Suprapubic skin (tissue), 4 donors: ENCODE data around the gene KHDRBS2. TPM values are rescaled to one million over a fixed set of nuclear protein-coding genes. Genes with fewer than 3 reads are reported as not detected.

Experiments used
- DNase-seq, 2 donors: peaks; one replicate each; pipeline ENCODE4 v3.0.0-alpha.2; 2019; ENCODE audit warnings: low spot score in 2 of 2
- H3K27ac ChIP-seq: fragments of 200-600 bp; sonication (generic); one replicate; pipeline ENCODE4 v1.5.1; 2019
- H3K27me3 ChIP-seq: fragments of 200-600 bp; sonication (generic); one replicate; pipeline ENCODE4 v1.5.1; 2019
- H3K36me3 ChIP-seq: fragments of 200-600 bp; sonication (generic); one replicate; pipeline ENCODE4 v1.5.1; 2019
- H3K4me1 ChIP-seq: fragments of 200-600 bp; sonication (generic); one replicate; pipeline ENCODE4 v1.5.1; 2019
- H3K4me3 ChIP-seq: fragments of 200-600 bp; sonication (generic); one replicate; pipeline ENCODE4 v1.5.1; 2019; ENCODE audit warnings: mild to moderate bottlenecking
- H3K9me3 ChIP-seq: fragments of 200-600 bp; sonication (generic); one replicate; pipeline ENCODE4 v1.5.1; 2019
- CTCF ChIP-seq, 2 donors: fragments of 200-600 bp in 1 of 2; fragments of 450-650 bp in 1 of 2; sonication (generic) in 1 of 2; IDR thresholded peaks; one replicate each; pipeline ENCODE4 v1.5.1; 2016 to 2019; ENCODE audit warnings: antibody characterized with exemption in 2 of 2, mild to moderate bottlenecking in 1 of 2, moderate library complexity in 1 of 2
- EP300 ChIP-seq: sonication (generic); formaldehyde crosslinking; IDR thresholded peaks from one replicate; pipeline ENCODE4 v1.6.1; 2017; ENCODE audit warnings: antibody characterized with exemption
- POLR2A ChIP-seq, 2 donors: fragments of 450-650 bp; IDR thresholded peaks; one replicate each; pipeline ENCODE4 v1.6.1; 2017; ENCODE audit warnings: antibody characterized with exemption in 2 of 2, mild to moderate bottlenecking in 2 of 2, moderate library complexity in 2 of 2
- POLR2AphosphoS5 ChIP-seq, 3 donors: sonication (generic); formaldehyde crosslinking; IDR thresholded peaks; one replicate each; pipeline ENCODE4 v1.6.1; 2017; ENCODE audit warnings: antibody characterized with exemption in 3 of 3
- WGBS: methylation state at CpG from one replicate; pipeline ENCODE4 v1.1.5; 2018; 5-methylcytosine and 5-hydroxymethylcytosine counted together
- total RNA-seq, 4 donors: library from RNA; depleted of rRNA; stranded (reverse); fragments of >200 nt; gene quantifications; one replicate each; pipeline ENCODE4 v1.1.0, GENCODE V29; 2016

The KHDRBS2 gene
- total RNA-seq, 4 donors from 2014 or later: not detected

GRCh38 chr6:62102387-62102786 is 183.6 kb downstream of the KHDRBS2 start:
- 82% methylated on average over 5 of the region's 5 CpGs for WGBS
- no peak for DNase-seq
- no peak overlapping the region for H3K27ac ChIP-seq
- no peaks in the 10 kb centered on the region for H3K4me1 ChIP-seq
- no peak overlapping the region for H3K4me3 ChIP-seq
- no peaks in the 10 kb centered on the region for H3K36me3 ChIP-seq
- TF ChIP-seq CTCF (IDR thresholded peaks at IDR 0.05): no peak
- TF ChIP-seq POLR2AphosphoS5 (IDR thresholded peaks at IDR 0.05): no peak
- TF ChIP-seq POLR2A (IDR thresholded peaks at IDR 0.05): no peak
- no peak for TF ChIP-seq EP300
- H3K9me3 ChIP-seq: peaks cover 10% of the 10 kb centered on the region
- no peaks in the 10 kb centered on the region for H3K27me3 ChIP-seq

GRCh38 chr6:62090442-62091229 is 195.4 kb downstream of the KHDRBS2 start:
- Histone ChIP-seq H3K36me3 (no peaks in the 10 kb centered on the region), H3K4me1 (no peaks in the 10 kb centered on the region), H3K9me3 (no peaks in the 10 kb centered on the region), H3K27ac (no peak overlapping the region), H3K4me3 (no peak overlapping the region), H3K27me3 (no peaks in the 10 kb centered on the region)
- 77% methylated on average over 5 of the region's 5 CpGs for WGBS
- DNase-seq: no peak
- TF ChIP-seq CTCF (IDR thresholded peaks at IDR 0.05) (no peak), EP300 (no peak), POLR2A (IDR thresholded peaks at IDR 0.05) (no peak), POLR2AphosphoS5 (IDR thresholded peaks at IDR 0.05) (no peak)

- H3K9me3 ChIP-seq: no peaks in the 10 kb centered on the region
- 86% methylated on average over 3 of the region's 3 CpGs for WGBS
- no peak for DNase-seq
- H3K27ac ChIP-seq: no peak overlapping the region
- H3K4me3 ChIP-seq: no peak overlapping the region
- H3K27me3 ChIP-seq: no peaks in the 10 kb centered on the region
- no peaks in the 10 kb centered on the region for H3K36me3 ChIP-seq
- H3K4me1 ChIP-seq: no peaks in the 10 kb centered on the region
- TF ChIP-seq POLR2A (IDR thresholded peaks at IDR 0.05): no peak
- no peak for TF ChIP-seq CTCF (IDR thresholded peaks at IDR 0.05)
- TF ChIP-seq POLR2AphosphoS5 (IDR thresholded peaks at IDR 0.05): no peak
- no peak for TF ChIP-seq EP300
These were observed 196.2 kb downstream of the KHDRBS2 start for GRCh38 chr6:62089781-62090180.

GRCh38 chr6:62086047-62086446 is 200.0 kb downstream of the KHDRBS2 start:
- H3K9me3 ChIP-seq: no peaks in the 10 kb centered on the region
- H3K27me3 ChIP-seq: no peaks in the 10 kb centered on the region
- H3K4me1 ChIP-seq: no peaks in the 10 kb centered on the region
- H3K27ac ChIP-seq: no peak overlapping the region
- 44% methylated on average over 2 of the region's 2 CpGs for WGBS
- no peak for DNase-seq
- TF ChIP-seq CTCF (IDR thresholded peaks at IDR 0.05): no peak
- TF ChIP-seq POLR2A (IDR thresholded peaks at IDR 0.05): no peak
- no peak for TF ChIP-seq EP300
- no peak for TF ChIP-seq POLR2AphosphoS5 (IDR thresholded peaks at IDR 0.05)
- H3K4me3 ChIP-seq: no peak overlapping the region
- H3K36me3 ChIP-seq: no peaks in the 10 kb centered on the region

GRCh38 chr6:62075869-62076268 is 210.2 kb downstream of the KHDRBS2 start:
- Histone ChIP-seq H3K36me3 (no peaks in the 10 kb centered on the region), H3K4me3 (no peak overlapping the region), H3K27ac (no peak overlapping the region), H3K27me3 (no peaks in the 10 kb centered on the region), H3K9me3 (no peaks in the 10 kb centered on the region), H3K4me1 (no peaks in the 10 kb centered on the region)
- TF ChIP-seq EP300 (no peak), POLR2AphosphoS5 (IDR thresholded peaks at IDR 0.05) (no peak), POLR2A (IDR thresholded peaks at IDR 0.05) (no peak), CTCF (IDR thresholded peaks at IDR 0.05) (no peak)
- 87% methylated on average over 2 of the region's 2 CpGs for whole genome bisulfite sequencing
- no peak for DNase-seq
